ENCODE results near the gene PTH2.

DNA sequence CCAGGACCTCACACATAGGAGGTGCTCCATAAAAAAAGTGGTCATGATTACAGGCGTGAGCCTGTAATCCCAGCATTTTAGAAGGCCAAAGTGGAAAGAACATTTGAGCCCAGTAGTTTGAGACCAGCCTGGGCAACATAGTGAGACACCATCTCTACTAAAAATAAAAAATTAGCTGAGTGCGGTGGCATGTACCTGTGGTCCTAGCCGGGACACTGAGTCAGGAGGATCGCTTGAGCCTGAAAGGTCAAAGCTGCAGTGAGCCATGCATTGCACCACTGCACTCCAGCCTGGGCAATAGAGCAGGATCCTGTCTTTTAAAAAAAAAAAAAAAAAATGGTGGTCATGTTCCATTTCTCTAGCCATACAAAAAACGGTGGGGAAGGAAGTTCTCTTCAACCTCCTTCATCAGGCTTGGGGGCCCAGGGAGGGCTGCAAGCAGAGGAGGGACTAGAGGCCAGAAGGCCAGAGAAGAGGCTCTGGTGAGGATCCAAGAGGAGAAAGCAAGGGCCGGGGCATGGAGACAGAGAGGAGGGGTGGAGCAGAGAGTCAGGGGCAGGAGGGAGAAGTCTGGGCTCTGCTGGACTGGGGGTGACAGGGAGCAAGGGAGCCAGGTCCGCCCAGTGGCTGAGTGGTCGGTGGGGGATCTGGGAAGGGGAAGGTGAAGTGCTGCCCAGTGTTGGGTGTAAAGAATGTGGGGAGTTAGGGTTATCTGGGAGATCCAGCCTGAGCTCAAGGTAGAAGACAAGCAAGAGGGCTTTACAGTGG is 26.3 kb downstream of the PTH2 start:
- no peak for TF ChIP-seq CTCF (IDR thresholded peaks at IDR 0.05; ENCODE audit: low read depth, low read length)
- TF ChIP-seq POLR2A (IDR thresholded peaks at IDR 0.05; ENCODE audit: extremely low read depth, insufficient read length), result no peak
- TF ChIP-seq MAX (IDR thresholded peaks at IDR 0.05; ENCODE audit: low read depth, low read length), result no peak
- no peak for TF ChIP-seq MYC (IDR thresholded peaks at IDR 0.05; ENCODE audit: low read depth, low read length)
